Iris pigment epithelial cell (primary cell): ENCODE measurements around the gene BRAF.
"Not testable (repeated sequence)": the region's sequence is repeated elsewhere in the genome, so short reads cannot be mapped to it uniquely, and the experiment has no call there.

Source experiments
- DNase-seq: peaks from one replicate; pipeline ENCODE4 v3.0.0-alpha.2; 2011; ENCODE audit warnings: low read depth

The BRAF gene

DNA sequence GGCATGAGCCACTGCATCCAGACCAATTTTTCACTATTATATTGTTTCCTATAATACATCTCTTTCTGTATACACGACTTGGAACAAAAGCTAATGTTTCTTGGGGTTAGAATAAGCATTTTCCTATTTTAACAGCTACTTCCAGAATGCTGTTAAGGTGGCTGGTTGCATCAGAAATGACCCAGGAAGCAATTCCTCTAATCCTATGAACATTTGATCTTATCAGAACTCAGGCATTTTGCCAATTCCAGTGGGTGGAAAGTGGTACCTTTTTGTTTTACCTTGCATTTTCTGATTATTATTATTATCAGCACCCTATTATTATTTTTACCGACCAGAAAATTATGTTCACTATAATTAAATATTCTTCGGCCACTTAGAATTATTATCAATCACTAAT, 154.9 kb downstream of the BRAF start:
- DNase-seq, result no peak

DNA sequence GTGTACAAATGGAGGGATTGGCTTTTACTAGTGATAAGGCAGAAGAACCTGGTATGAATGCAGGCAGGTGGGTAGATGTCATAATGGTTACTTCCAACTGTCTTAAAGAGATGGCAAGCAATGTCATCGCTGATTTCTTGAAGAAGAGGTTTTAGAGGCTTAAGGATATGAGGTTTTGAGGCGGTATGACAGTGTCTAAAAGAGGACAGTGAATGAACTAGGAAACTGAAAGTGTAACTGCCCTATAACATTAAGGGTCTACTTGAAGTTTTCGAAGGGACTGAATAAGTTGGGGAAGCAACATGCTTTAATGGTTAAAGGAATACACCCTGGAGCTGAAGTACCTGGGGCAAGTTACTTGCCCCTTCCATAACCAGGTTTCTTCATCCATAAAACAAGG, 157.3 kb downstream of the BRAF start:
- DNase-seq, result no peak

GRCh38 chr7:140765441-140765840, 159.3 kb downstream of the BRAF start:
- not testable (repeated sequence) for DNase-seq

DNA sequence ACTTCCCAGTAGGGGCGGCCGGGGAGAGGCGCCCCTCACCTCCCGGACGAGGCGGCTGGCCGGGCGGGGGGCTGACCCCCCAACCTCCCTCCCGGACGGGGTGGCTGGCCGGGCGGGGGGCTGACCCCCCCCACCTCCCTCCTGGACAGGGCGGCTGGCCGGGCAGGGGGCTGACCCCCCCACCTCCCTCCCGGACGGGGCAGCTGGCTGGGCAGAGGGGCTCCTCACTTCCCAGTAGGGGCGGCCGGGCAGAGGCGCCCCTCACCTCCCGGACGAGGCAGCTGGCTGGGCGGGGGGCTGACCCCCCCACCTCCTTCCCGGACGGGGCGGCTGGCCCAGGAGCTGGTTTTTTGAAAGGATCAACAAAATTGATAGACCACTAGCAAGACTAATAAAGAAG, 161.6 kb downstream of the BRAF start:
- DNase-seq, result not testable (repeated sequence)

DNA sequence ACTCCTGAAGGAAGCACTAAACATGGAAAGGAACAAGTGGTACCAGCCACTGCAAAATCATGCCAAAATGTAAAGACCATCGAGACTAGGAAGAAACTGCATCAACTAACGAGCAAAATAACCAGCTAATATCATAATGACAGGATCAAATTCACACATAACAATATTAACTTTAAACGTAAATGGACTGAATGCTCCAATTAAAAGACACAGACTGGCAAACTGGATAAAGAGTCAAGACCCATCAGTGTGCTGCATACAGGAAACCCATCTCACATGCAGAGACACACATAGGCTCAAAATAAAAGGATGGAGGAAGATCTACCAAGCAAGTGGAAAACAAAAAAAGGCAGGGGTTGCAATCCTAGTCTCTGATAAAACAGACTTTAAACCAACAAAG, 163.4 kb downstream of the BRAF start:
- not testable (repeated sequence) for DNase-seq

DNA sequence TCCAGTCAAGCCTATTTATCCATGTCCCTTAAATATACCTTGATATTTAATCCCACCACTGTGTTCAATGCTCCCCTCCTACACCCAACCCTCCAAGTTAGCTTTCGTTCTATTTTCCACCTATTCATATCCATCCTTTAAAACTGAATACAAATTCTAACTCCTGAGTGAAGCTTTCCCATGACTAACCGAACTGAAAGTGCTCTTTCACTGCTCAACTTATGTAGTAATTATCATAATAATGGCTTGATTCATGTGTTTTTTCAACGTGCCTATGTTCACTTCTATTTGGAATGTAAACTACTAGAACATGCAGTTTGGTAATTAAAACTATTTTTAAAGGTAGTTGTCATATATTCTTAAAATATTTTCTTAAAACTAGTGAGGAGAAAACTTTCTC, 170.2 kb downstream of the BRAF start:
- DNase-seq, result no peak

DNA sequence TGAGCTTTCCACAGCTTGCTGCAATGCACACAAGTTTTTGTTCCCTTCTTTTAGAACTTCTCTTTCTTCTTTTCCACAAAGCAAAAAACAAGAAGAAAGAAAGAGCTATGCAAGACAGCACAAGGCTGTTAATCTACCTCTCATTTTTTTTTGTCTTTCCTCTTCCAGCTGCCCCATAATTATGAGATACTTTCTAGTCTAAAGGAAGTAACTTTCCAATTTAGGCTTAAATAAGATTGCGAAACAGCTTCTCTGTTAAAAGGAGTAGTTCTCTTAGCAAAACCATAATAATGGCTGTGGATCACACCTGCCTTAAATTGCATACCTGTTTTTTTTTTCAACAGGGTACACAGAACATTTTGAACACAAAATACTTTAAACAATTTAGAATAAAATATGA, 172.2 kb downstream of the BRAF start:
- no peak for DNase-seq

- DNase-seq, result no peak
Observed at GRCh38 chr7:140746751-140747150, 178.0 kb downstream of the BRAF start.

GRCh38 chr7:140745266-140746058, 179.3 kb downstream of the BRAF start:
- no peak for DNase-seq

DNA sequence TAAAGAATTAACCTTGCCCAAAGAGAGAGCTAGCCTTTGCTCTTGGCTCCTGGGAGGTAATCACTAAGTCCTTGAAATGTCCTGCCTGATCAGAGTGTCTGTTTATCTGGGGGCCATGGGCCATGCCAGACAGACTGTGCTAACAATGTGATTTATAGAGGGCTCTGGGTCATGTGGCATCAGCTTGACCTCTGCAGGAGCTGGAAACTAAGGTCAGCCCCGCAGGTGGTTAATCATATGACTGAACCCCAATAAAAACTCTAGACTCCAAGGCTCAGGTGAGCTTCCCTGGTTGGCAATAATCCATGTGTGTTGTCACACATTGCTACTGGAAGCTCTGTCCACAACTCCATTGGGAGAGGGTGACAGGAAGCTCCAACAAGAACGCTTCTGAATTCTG, 180.7 kb downstream of the BRAF start:
- no peak for DNase-seq

GRCh38 chr7:140743255-140743654, 181.5 kb downstream of the BRAF start:
- not testable (repeated sequence) for DNase-seq

DNA sequence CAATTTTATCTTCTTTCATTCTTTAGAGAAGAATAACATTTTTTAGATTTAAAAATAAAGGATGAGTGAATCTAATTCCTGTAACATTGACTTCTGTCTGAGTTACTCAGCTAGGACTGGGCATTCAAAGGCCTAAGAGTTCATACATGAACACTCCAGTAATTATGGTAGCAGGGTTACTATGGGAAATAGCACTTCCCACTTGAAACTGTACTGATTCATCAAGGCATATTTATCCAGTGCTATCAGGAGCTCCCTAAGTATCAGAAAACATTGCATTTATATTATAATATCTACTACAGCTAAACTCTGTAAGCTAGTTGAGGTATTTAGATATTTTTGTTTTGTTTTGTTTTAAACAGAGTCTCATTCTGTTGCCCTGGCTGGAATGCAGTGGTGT, 186.4 kb downstream of the BRAF start:
- peak; percentile 34 for DNase-seq

DNA sequence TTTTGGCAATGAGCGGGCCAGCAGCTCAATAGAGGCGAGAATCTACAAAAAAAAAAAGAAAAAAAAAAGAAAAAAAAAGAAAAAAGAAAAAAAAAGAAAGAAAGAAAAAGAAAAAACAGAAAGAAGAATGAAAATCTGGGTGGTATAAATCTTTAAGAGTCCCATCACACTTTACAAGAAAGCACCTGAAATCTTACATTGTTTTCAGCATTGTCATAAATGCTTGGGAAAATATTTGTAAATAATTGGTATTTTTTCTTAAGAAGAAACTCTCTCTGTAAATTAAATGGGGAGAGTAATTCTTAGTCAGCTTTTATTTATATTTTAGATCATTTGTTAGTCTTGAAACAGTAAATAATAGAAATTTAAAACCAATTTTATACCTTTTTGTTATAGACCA, 190.0 kb downstream of the BRAF start:
- DNase-seq, result no peak

GRCh38 chr7:140734096-140734495, 190.6 kb downstream of the BRAF start:
- DNase-seq, result no peak

- no peak for DNase-seq
Observed at GRCh38 chr7:140732416-140732815, 192.3 kb downstream of the BRAF start.

DNA sequence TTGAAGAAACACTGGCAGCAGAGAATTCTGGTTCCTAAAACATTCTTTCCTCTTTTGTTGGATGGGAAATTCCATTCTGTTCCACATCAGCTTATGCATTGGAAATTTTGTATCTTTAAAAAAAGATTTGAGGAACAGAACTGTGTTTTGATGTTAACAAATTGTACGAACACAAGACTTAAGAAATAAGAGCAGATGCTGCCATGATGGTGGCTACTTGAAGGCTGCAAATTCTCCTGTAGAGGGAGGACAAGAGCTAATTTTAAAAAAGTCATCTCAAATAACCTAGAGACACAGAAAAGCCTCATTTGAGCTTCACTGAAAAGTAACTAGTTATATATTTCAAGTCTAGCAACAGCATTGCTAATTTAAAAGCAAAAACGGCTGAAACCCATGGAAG, 198.4 kb downstream of the BRAF start:
- peak; percentile 48 for DNase-seq

DNA sequence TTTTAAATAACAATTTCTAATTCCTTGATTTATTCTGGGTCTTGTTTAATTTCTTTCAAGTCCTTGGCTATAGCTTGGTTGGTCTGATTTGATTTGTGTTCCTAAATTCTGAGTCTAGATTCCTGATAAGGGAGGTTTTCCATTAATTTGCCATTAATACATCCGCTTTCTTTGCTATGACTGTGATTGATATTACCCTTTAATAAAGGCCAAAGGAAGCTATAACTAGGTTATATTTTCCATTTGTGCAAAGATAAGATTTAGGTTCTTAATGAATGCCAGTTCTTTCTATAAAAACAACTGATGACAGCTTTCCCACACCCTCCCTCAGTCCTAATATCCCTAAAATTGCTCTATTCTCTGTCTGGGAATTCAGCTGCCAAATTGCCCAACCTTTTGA, 200.0 kb downstream of the BRAF start:
- no peak for DNase-seq

- no peak for DNase-seq
Observed at GRCh38 chr7:140723574-140723973, 201.2 kb downstream of the BRAF start.

GRCh38 chr7:140723006-140723405, 201.7 kb downstream of the BRAF start:
- no peak for DNase-seq

DNA sequence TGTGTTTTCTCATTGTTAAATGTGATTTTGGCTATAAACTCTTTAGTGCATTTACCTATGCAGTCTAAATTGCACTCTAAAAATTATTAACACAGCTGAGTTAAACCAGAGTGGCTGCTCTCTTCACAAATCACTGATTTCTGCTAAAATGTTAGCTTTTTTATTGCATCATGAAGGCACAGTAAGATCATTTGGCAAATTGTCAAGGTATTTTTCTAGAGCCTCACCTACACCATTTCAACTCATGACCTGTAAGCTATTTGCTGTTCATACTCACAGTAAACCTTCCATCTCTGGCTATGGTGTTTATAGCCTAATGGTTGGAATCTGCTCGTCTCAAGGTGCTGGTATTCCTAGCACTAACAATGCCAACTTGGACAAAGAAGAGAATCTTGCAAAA, 202.5 kb downstream of the BRAF start:
- DNase-seq, result no peak

DNA sequence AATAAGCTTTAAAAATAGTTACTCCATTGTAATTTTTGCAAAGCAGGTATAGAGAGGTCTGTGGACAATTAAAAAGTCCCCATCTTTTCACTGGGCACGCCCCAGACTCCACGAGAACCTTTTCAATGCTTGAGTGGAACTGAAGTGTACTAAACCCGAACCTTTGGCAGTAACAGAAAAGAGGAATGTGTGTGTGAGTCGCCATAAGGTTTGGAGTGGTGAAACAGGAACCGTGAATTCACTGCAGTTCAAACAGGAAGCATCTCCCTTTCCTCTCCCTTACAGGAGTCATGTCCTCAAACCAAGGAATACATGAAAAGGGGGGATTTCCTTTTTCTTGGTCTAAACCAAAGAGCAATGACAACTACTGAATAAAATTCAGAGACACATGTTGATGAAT, 205.0 kb downstream of the BRAF start:
- peak; percentile 43 for DNase-seq

- DNase-seq, result no peak
Observed at GRCh38 chr7:140714331-140715040, 210.2 kb downstream of the BRAF start.

- DNase-seq, result not testable (repeated sequence)
Observed at GRCh38 chr7:140712392-140712791, 212.3 kb downstream of the BRAF start.

- DNase-seq, result not testable (repeated sequence)
Observed at GRCh38 chr7:140708764-140709163, 216.0 kb downstream of the BRAF start.
